ENCODE measurements around the gene POLR1E. TPM values are rescaled to one million over a fixed set of nuclear protein-coding genes. Genes with fewer than 3 reads are reported as not detected.

The POLR1E gene
- polyA plus RNA-seq, 1 donor (not counting 4 experiments of a cell fraction or from before 2014, with no cell fraction given): 44.4 TPM

DNA sequence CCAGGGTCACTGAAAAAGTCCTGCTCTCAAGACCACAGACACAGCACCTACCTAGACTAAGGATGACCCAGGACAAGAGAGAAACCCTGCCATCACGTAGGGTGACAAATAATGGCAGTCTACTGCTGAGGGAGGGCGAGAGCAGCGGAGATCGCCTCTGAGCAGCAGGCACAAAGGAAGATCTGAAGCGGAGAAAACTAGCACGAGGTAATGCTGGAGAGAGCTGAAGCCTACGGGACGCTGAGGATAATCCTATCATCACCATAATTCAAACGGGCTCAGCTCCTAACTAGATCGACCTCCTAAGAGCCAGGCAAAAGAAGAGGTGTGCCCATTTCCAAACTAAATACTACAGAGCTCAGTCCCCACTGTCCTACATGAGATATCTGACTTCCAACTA lies 49.2 kb downstream of the POLR1E start:
- Histone ChIP-seq H3K79me2 (ENCODE audit: control insufficient read depth, insufficient read depth, low read length) (no peaks in the 10 kb centered on the region), H3K9me3 (ENCODE audit: control insufficient read depth, low read depth, low read length) (no peaks in the 10 kb centered on the region), H2AFZ (ENCODE audit: control insufficient read depth, low read length) (no peak overlapping the region), H3K36me3 (ENCODE audit: control insufficient read depth in 2 of 2, extremely low read depth in 1 of 2, insufficient read depth in 2 of 2, low read length in 2 of 2) (peaks cover 0 to 20% of the 10 kb centered on the region in 2 experiments), H3K27me3 (ENCODE audit: control insufficient read depth, extremely low read depth, insufficient read depth, low read length) (no peaks in the 10 kb centered on the region), H3K27ac (ENCODE audit: control insufficient read depth, insufficient read depth, low read length) (no peak overlapping the region), H3K4me1 (ENCODE audit: control insufficient read depth, extremely low read depth, insufficient read depth, low read length) (no peaks in the 10 kb centered on the region), H3K4me2 (ENCODE audit: control insufficient read depth, extremely low read depth, insufficient read depth, low read depth, low read length) (no peak overlapping the region), H3K4me3 (ENCODE audit: control insufficient read depth in 2 of 3, extremely low read depth in 1 of 3, insufficient read depth in 2 of 3, low read depth in 1 of 3, low read length in 3 of 3) (no peak overlapping the region), H3K9ac (ENCODE audit: control insufficient read depth, extremely low read depth, insufficient read depth, low read length) (no peak overlapping the region), H3K9me1 (ENCODE audit: control insufficient read depth, extremely low read depth, insufficient read depth, low read length) (no peaks in the 10 kb centered on the region), H4K20me1 (ENCODE audit: control insufficient read depth, extremely low read depth, insufficient read depth, low read length) (no peaks in the 10 kb centered on the region)
- DNase-seq (ENCODE audit: low read depth, low spot score): no peak
- FAIRE-seq: no peak
- dilution Hi-C loops (cut with MboI; ENCODE audit: extremely low pct_ligation_motif_present, low sequenced_read_pairs): no loop called here
- TF ChIP-seq EZH2 (IDR thresholded peaks at IDR 0.05; ENCODE audit: low read length): no peak
- TF ChIP-seq, protein P1, sequence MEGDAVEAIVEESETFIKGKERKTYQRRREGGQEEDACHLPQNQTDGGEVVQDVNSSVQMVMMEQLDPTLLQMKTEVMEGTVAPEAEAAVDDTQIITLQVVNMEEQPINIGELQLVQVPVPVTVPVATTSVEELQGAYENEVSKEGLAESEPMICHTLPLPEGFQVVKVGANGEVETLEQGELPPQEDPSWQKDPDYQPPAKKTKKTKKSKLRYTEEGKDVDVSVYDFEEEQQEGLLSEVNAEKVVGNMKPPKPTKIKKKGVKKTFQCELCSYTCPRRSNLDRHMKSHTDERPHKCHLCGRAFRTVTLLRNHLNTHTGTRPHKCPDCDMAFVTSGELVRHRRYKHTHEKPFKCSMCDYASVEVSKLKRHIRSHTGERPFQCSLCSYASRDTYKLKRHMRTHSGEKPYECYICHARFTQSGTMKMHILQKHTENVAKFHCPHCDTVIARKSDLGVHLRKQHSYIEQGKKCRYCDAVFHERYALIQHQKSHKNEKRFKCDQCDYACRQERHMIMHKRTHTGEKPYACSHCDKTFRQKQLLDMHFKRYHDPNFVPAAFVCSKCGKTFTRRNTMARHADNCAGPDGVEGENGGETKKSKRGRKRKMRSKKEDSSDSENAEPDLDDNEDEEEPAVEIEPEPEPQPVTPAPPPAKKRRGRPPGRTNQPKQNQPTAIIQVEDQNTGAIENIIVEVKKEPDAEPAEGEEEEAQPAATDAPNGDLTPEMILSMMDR (optimal IDR thresholded peaks at IDR 0.05 in 1 of 3, IDR thresholded peaks at IDR 0.05 in 1 of 3, conservative IDR thresholded peaks at IDR 0.05 in 1 of 3; ENCODE audit: extremely low read depth in 1 of 3, insufficient read depth in 2 of 3, low read length in 3 of 3): no peak

DNA sequence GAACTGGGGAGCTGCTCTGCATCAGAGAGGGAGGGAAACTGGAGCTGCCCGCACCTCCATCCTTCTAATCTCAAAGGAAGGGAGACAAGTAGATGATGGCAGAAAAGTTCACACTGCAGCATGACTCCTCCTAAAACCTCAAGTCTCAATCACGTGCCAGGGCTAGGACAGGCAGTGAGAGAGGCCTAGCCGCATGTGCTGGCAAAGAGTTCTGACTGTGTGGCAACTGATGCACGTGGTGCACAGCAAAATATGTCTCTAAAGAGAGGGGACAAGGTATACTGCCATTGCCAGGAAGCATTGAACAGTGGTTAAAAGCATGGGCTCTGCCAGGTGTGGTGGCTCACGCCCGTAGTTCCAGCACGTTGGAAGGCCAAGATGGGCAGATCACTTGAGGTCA lies 52.4 kb downstream of the POLR1E start:
- H3K9me3 ChIP-seq (ENCODE audit: control insufficient read depth, low read depth, low read length): no peaks in the 10 kb centered on the region
- TF ChIP-seq, protein P1 (optimal IDR thresholded peaks at IDR 0.05 in 1 of 3, IDR thresholded peaks at IDR 0.05 in 1 of 3, conservative IDR thresholded peaks at IDR 0.05 in 1 of 3; ENCODE audit: extremely low read depth in 1 of 3, insufficient read depth in 2 of 3, low read length in 3 of 3): no peak
- no peak for TF ChIP-seq EZH2 (IDR thresholded peaks at IDR 0.05; ENCODE audit: low read length)
- dilution Hi-C loops (cut with MboI; ENCODE audit: extremely low pct_ligation_motif_present, low sequenced_read_pairs): no loop called here
- peaks cover 6% of the 10 kb centered on the region for H3K4me1 ChIP-seq (ENCODE audit: control insufficient read depth, extremely low read depth, insufficient read depth, low read length)
- no peak for FAIRE-seq
- no peaks in the 10 kb centered on the region for H3K27me3 ChIP-seq (ENCODE audit: control insufficient read depth, extremely low read depth, insufficient read depth, low read length)
- peaks cover 0 to 22% of the 10 kb centered on the region in 2 experiments for H3K36me3 ChIP-seq (ENCODE audit: control insufficient read depth in 2 of 2, extremely low read depth in 1 of 2, insufficient read depth in 2 of 2, low read length in 2 of 2)
- H3K9ac ChIP-seq (ENCODE audit: control insufficient read depth, extremely low read depth, insufficient read depth, low read length): no peak overlapping the region
- no peak for DNase-seq (ENCODE audit: low read depth, low spot score)
- no peaks in the 10 kb centered on the region for H3K79me2 ChIP-seq (ENCODE audit: control insufficient read depth, insufficient read depth, low read length)
- no peak overlapping the region for H3K4me3 ChIP-seq (ENCODE audit: control insufficient read depth in 2 of 3, extremely low read depth in 1 of 3, insufficient read depth in 2 of 3, low read depth in 1 of 3, low read length in 3 of 3)
- H4K20me1 ChIP-seq (ENCODE audit: control insufficient read depth, extremely low read depth, insufficient read depth, low read length): no peaks in the 10 kb centered on the region
- H2AFZ ChIP-seq (ENCODE audit: control insufficient read depth, low read length): no peak overlapping the region
- no peak overlapping the region for H3K27ac ChIP-seq (ENCODE audit: control insufficient read depth, insufficient read depth, low read length)
- H3K4me2 ChIP-seq (ENCODE audit: control insufficient read depth, extremely low read depth, insufficient read depth, low read depth, low read length): no peak overlapping the region
- H3K9me1 ChIP-seq (ENCODE audit: control insufficient read depth, extremely low read depth, insufficient read depth, low read length): no peaks in the 10 kb centered on the region

Data from keratinocyte (primary cell).